Stimulated activated CD4-positive, alpha-beta T cell treated with anti-CD3 and anti-CD28 coated beads, Interleukin-4, amount 100 ng/mL, for 4 hours (primary cell): ENCODE measurements around the gene GJC2.

Experiments used
- DNase-seq, 2 experiments: peaks; one replicate each; pipeline ENCODE4 v3.0.0-alpha.2; 2020

The GJC2 gene

GRCh38 chr1:228197555-228198147 is 47.9 kb downstream of the GJC2 start:
- no peak for DNase-seq

- DNase-seq, result no peak
Observed at GRCh38 chr1:228198977-228199590, 49.4 kb downstream of the GJC2 start.

GRCh38 chr1:228204958-228205357 is 55.2 kb downstream of the GJC2 start:
- DNase-seq, result no peak

GRCh38 chr1:228205526-228206436 is 56.1 kb downstream of the GJC2 start:
- DNase-seq, result no peak

- DNase-seq, result no peak
Observed at GRCh38 chr1:228206582-228207351, 57.0 kb downstream of the GJC2 start.

GRCh38 chr1:228207381-228207810 is 57.7 kb downstream of the GJC2 start:
- DNase-seq, result no peak

GRCh38 chr1:228207851-228208821 is 58.4 kb downstream of the GJC2 start, which contains the start of gene OBSCN:
TSS of gene OBSCN (plus strand) at chr1:228208044. CDS start at chr1:228211784, 3,740 bp downstream.
- no peak for DNase-seq

GRCh38 chr1:228208831-228209551 is 59.3 kb downstream of the GJC2 start:
- DNase-seq, result no peak
